ENCODE data around the gene IL1RAPL1. TPM values are rescaled to one million over a fixed set of nuclear protein-coding genes. Genes with fewer than 3 reads are reported as not detected.

The IL1RAPL1 gene
- total and polyA plus RNA-seq, 2 experiments from 2014 or later: 0.18 to 0.49 TPM

GRCh38 chrX:29466456-29466855, 879.2 kb downstream of the IL1RAPL1 start:
- Histone ChIP-seq H3K4me2 (no peak overlapping the region), H3K36me3 (ENCODE audit: insufficient read depth) (no peaks in the 10 kb centered on the region), H3K4me1 (ENCODE audit: insufficient read depth) (no peaks in the 10 kb centered on the region), H3K27me3 (ENCODE audit: insufficient read depth) (no peaks in the 10 kb centered on the region), H3K27ac (ENCODE audit: low read depth) (no peak overlapping the region), H3K4me3 (no peak overlapping the region), H3F3A (replicated peaks; ENCODE audit: low read depth) (no peaks in the 10 kb centered on the region), H4K20me1 (replicated peaks; ENCODE audit: insufficient read depth) (no peaks in the 10 kb centered on the region), H3K9me2 (ENCODE audit: insufficient read depth) (no peaks in the 10 kb centered on the region), H3K79me2 (replicated peaks; ENCODE audit: insufficient read depth) (no peaks in the 10 kb centered on the region), H2AFZ (no peak overlapping the region)
- ATAC-seq: no peak
- Mint-ChIP-seq H3K4me1 (peaks cover 7% of the 10 kb centered on the region; the same call in 2 of the 3 replicates), H3K36me3 (ENCODE audit: low read depth) (no peaks in the 10 kb centered on the region), H3K9me3 (no peaks in the 10 kb centered on the region), H3K4me3 (no peak overlapping the region), H3K27ac (no peak overlapping the region), H3K27me3 (ENCODE audit: insufficient read depth, low read depth, poor library complexity) (no peaks in the 10 kb centered on the region)
- TF ChIP-seq CREB1 (CRISPR knock-in tag; IDR thresholded peaks at IDR 0.05; ENCODE audit: low read depth): no peak
- TF ChIP-seq, protein P1, sequence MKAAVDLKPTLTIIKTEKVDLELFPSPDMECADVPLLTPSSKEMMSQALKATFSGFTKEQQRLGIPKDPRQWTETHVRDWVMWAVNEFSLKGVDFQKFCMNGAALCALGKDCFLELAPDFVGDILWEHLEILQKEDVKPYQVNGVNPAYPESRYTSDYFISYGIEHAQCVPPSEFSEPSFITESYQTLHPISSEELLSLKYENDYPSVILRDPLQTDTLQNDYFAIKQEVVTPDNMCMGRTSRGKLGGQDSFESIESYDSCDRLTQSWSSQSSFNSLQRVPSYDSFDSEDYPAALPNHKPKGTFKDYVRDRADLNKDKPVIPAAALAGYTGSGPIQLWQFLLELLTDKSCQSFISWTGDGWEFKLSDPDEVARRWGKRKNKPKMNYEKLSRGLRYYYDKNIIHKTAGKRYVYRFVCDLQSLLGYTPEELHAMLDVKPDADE (IDR thresholded peaks at IDR 0.05): no peak
- TF ChIP-seq STAT1 (IDR thresholded peaks at IDR 0.05; ENCODE audit: unreplicated experiment): no peak
- TF ChIP-seq ZNF114 (CRISPR knock-in tag; IDR thresholded peaks at IDR 0.05): no peak
- TF ChIP-seq, protein P2, sequence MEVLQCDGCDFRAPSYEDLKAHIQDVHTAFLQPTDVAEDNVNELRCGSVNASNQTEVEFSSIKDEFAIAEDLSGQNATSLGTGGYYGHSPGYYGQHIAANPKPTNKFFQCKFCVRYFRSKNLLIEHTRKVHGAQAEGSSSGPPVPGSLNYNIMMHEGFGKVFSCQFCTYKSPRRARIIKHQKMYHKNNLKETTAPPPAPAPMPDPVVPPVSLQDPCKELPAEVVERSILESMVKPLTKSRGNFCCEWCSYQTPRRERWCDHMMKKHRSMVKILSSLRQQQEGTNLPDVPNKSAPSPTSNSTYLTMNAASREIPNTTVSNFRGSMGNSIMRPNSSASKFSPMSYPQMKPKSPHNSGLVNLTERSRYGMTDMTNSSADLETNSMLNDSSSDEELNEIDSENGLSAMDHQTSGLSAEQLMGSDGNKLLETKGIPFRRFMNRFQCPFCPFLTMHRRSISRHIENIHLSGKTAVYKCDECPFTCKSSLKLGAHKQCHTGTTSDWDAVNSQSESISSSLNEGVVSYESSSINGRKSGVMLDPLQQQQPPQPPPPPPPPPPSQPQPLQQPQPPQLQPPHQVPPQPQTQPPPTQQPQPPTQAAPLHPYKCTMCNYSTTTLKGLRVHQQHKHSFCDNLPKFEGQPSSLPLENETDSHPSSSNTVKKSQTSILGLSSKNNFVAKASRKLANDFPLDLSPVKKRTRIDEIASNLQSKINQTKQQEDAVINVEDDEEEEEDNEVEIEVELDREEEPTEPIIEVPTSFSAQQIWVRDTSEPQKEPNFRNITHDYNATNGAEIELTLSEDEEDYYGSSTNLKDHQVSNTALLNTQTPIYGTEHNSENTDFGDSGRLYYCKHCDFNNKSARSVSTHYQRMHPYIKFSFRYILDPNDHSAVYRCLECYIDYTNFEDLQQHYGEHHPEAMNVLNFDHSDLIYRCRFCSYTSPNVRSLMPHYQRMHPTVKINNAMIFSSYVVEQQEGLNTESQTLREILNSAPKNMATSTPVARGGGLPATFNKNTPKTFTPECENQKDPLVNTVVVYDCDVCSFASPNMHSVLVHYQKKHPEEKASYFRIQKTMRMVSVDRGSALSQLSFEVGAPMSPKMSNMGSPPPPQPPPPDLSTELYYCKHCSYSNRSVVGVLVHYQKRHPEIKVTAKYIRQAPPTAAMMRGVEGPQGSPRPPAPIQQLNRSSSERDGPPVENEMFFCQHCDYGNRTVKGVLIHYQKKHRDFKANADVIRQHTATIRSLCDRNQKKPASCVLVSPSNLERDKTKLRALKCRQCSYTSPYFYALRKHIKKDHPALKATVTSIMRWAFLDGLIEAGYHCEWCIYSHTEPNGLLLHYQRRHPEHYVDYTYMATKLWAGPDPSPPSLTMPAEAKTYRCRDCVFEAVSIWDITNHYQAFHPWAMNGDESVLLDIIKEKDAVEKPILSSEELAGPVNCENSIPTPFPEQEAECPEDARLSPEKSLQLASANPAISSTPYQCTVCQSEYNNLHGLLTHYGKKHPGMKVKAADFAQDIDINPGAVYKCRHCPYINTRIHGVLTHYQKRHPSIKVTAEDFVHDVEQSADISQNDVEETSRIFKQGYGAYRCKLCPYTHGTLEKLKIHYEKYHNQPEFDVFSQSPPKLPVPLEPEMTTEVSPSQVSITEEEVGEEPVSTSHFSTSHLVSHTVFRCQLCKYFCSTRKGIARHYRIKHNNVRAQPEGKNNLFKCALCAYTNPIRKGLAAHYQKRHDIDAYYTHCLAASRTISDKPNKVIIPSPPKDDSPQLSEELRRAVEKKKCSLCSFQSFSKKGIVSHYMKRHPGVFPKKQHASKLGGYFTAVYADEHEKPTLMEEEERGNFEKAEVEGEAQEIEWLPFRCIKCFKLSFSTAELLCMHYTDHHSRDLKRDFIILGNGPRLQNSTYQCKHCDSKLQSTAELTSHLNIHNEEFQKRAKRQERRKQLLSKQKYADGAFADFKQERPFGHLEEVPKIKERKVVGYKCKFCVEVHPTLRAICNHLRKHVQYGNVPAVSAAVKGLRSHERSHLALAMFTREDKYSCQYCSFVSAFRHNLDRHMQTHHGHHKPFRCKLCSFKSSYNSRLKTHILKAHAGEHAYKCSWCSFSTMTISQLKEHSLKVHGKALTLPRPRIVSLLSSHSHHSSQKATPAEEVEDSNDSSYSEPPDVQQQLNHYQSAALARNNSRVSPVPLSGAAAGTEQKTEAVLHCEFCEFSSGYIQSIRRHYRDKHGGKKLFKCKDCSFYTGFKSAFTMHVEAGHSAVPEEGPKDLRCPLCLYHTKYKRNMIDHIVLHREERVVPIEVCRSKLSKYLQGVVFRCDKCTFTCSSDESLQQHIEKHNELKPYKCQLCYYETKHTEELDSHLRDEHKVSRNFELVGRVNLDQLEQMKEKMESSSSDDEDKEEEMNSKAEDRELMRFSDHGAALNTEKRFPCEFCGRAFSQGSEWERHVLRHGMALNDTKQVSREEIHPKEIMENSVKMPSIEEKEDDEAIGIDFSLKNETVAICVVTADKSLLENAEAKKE (CRISPR knock-in tag; IDR thresholded peaks at IDR 0.05): no peak
- no peak for TF ChIP-seq POLR2AphosphoS5 (IDR thresholded peaks at IDR 0.05; ENCODE audit: low read depth)
- no peak for TF ChIP-seq EZH2phosphoT487 (IDR thresholded peaks at IDR 0.05; ENCODE audit: unreplicated experiment)
- TF ChIP-seq ZNF331 (CRISPR knock-in tag; IDR thresholded peaks at IDR 0.05; ENCODE audit: low read depth): no peak
- TF ChIP-seq JUNB (IDR thresholded peaks at IDR 0.05; ENCODE audit: unreplicated experiment): no peak
- no peak for TF ChIP-seq EZH2 (IDR thresholded peaks at IDR 0.05; ENCODE audit: low read depth, unreplicated experiment)
- TF ChIP-seq REST (IDR thresholded peaks at IDR 0.05; ENCODE audit: unreplicated experiment): no peak
- no peak for TF ChIP-seq NANOG (IDR thresholded peaks at IDR 0.05; ENCODE audit: borderline replicate concordance)
- TF ChIP-seq, protein P3, sequence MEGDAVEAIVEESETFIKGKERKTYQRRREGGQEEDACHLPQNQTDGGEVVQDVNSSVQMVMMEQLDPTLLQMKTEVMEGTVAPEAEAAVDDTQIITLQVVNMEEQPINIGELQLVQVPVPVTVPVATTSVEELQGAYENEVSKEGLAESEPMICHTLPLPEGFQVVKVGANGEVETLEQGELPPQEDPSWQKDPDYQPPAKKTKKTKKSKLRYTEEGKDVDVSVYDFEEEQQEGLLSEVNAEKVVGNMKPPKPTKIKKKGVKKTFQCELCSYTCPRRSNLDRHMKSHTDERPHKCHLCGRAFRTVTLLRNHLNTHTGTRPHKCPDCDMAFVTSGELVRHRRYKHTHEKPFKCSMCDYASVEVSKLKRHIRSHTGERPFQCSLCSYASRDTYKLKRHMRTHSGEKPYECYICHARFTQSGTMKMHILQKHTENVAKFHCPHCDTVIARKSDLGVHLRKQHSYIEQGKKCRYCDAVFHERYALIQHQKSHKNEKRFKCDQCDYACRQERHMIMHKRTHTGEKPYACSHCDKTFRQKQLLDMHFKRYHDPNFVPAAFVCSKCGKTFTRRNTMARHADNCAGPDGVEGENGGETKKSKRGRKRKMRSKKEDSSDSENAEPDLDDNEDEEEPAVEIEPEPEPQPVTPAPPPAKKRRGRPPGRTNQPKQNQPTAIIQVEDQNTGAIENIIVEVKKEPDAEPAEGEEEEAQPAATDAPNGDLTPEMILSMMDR (conservative IDR thresholded peaks at IDR 0.05; ENCODE audit: low read depth in 2 of 2): no peak
- DNase-seq (ENCODE audit: low spot score): no peak

Data from GM23338 (cell line).